OCI-LY3 (cell line): ENCODE data around the gene MGMT.

Source experiments
- CTCF ChIP-seq: fragments of 200-600, 300-600 bp; sonication (generic); IDR thresholded peaks from 2 replicates; pipeline ENCODE4 v1.5.1; 2014; ENCODE audit warnings: antibody characterized with exemption, low read length, low read depth
- EZH2phosphoT487 ChIP-seq: fragments of 200-600 bp; shearing (Covaris generic); IDR thresholded peaks from 2 replicates; pipeline ENCODE4 v1.6.1; 2018; ENCODE audit warnings: antibody characterized with exemption, mixed run types, low read depth

GRCh38 chr10:129495256-129495655 is 28.2 kb downstream of the MGMT start:
- TF ChIP-seq CTCF, result no peak
- TF ChIP-seq EZH2phosphoT487, result no peak
